GM18499 (cell line): ENCODE results near the gene HLA-DPB1.
"Not testable (repeated sequence)": the region's sequence is repeated elsewhere in the genome, so short reads cannot be mapped to it uniquely, and the experiment has no call there.

Experiments used
- ATAC-seq: cut with Tn5 transposase; IDR thresholded peaks from one replicate; pipeline ENCODE4 v1.9.1; 2021; ENCODE audit warnings: moderate number of reproducible peaks; ENCODE audit not compliant: insufficient read depth, unreplicated experiment

The HLA-DPB1 gene

GRCh38 chr6:33093855-33094254, 18.1 kb downstream of the HLA-DPB1 start:
- ATAC-seq: no peak

- no peak for ATAC-seq
Observed at GRCh38 chr6:33095681-33096080, 19.9 kb downstream of the HLA-DPB1 start.

GRCh38 chr6:33101121-33101737, 25.4 kb downstream of the HLA-DPB1 start:
- not testable (repeated sequence) for ATAC-seq

- ATAC-seq: no peak
Observed at GRCh38 chr6:33103776-33104175, 28.0 kb downstream of the HLA-DPB1 start.

GRCh38 chr6:33104887-33105286, 29.1 kb downstream of the HLA-DPB1 start:
- no peak for ATAC-seq

GRCh38 chr6:33105386-33105785, 29.6 kb downstream of the HLA-DPB1 start:
- no peak for ATAC-seq

GRCh38 chr6:33105916-33106871, 30.4 kb downstream of the HLA-DPB1 start:
- no peak for ATAC-seq

- no peak for ATAC-seq
Observed at GRCh38 chr6:33107641-33108040, 31.9 kb downstream of the HLA-DPB1 start.

- no peak for ATAC-seq
Observed at GRCh38 chr6:33108307-33108706, 32.5 kb downstream of the HLA-DPB1 start.

GRCh38 chr6:33112148-33112547, 36.4 kb downstream of the HLA-DPB1 start:
- no peak for ATAC-seq

- ATAC-seq: no peak
Observed at GRCh38 chr6:33113755-33114154, 38.0 kb downstream of the HLA-DPB1 start.

GRCh38 chr6:33114406-33114805, 38.6 kb downstream of the HLA-DPB1 start:
- ATAC-seq: no peak

GRCh38 chr6:33116417-33116816, 40.6 kb downstream of the HLA-DPB1 start:
- no peak for ATAC-seq

- ATAC-seq: no peak
Observed at GRCh38 chr6:33116841-33117711, 41.3 kb downstream of the HLA-DPB1 start.

- ATAC-seq: no peak
Observed at GRCh38 chr6:33117811-33118277, 42.1 kb downstream of the HLA-DPB1 start.

- no peak for ATAC-seq
Observed at GRCh38 chr6:33118525-33119123, 42.8 kb downstream of the HLA-DPB1 start.

GRCh38 chr6:33120001-33120400, 44.2 kb downstream of the HLA-DPB1 start:
- no peak for ATAC-seq

GRCh38 chr6:33123181-33123580, 47.4 kb downstream of the HLA-DPB1 start:
- ATAC-seq: no peak

- no peak for ATAC-seq
Observed at GRCh38 chr6:33123732-33124524, 48.1 kb downstream of the HLA-DPB1 start.
